ENCODE data around the gene ZRANB3.

GRCh38 chr2:135187270-135187669 lies 343.7 kb downstream of the ZRANB3 start:
- TF ChIP-seq POLR2A (IDR thresholded peaks at IDR 0.05) = no peak
- TF ChIP-seq EP300 (IDR thresholded peaks at IDR 0.05) = no peak
- TF ChIP-seq, protein P1, sequence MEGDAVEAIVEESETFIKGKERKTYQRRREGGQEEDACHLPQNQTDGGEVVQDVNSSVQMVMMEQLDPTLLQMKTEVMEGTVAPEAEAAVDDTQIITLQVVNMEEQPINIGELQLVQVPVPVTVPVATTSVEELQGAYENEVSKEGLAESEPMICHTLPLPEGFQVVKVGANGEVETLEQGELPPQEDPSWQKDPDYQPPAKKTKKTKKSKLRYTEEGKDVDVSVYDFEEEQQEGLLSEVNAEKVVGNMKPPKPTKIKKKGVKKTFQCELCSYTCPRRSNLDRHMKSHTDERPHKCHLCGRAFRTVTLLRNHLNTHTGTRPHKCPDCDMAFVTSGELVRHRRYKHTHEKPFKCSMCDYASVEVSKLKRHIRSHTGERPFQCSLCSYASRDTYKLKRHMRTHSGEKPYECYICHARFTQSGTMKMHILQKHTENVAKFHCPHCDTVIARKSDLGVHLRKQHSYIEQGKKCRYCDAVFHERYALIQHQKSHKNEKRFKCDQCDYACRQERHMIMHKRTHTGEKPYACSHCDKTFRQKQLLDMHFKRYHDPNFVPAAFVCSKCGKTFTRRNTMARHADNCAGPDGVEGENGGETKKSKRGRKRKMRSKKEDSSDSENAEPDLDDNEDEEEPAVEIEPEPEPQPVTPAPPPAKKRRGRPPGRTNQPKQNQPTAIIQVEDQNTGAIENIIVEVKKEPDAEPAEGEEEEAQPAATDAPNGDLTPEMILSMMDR (IDR thresholded peaks at IDR 0.05) = no peak

Measured in ovary (tissue), 3 donors.